PC-3 (cell line): Measurements from ENCODE around the gene TBCC.

ENCODE experiments used
- EZH2 ChIP-seq: fragments of 300-600 bp; sonication (generic); IDR thresholded peaks from one replicate; pipeline ENCODE4 v1.6.1; 2017; ENCODE audit warnings: antibody characterized with exemption, mild to moderate bottlenecking, low read length; ENCODE audit not compliant: unreplicated experiment
- TF ChIP-seq, protein P1 (sequence below): fragments of 300-600 bp; sonication (generic); conservative IDR thresholded peaks from 2 replicates; pipeline ENCODE4 v1.5.1; 2017; ENCODE audit warnings: antibody characterized with exemption, low read depth, mild to moderate bottlenecking, low read length

DNA sequence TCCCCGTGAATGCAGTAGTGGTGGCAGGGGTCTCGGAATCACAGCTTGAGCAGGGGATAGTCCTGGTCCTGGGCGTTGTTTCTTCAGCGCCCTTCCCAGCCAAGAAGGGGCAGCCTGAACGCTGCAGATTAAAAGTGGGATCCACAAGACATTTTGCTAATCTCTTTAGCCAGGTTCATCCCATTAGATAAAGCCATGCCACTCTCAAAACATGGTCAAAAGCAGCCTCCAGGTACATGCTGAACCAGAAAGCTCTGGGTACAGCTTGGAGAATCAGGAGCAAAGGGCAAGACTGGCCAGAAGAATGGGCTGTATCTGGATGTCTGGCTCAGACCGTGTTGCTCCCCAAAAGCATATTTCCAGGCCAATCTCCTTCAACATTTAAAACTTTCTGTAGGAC is 23.4 kb downstream of the TBCC start, which contains the start of gene PRPH2:
- no peak for TF ChIP-seq EZH2
- TF ChIP-seq, protein P1, sequence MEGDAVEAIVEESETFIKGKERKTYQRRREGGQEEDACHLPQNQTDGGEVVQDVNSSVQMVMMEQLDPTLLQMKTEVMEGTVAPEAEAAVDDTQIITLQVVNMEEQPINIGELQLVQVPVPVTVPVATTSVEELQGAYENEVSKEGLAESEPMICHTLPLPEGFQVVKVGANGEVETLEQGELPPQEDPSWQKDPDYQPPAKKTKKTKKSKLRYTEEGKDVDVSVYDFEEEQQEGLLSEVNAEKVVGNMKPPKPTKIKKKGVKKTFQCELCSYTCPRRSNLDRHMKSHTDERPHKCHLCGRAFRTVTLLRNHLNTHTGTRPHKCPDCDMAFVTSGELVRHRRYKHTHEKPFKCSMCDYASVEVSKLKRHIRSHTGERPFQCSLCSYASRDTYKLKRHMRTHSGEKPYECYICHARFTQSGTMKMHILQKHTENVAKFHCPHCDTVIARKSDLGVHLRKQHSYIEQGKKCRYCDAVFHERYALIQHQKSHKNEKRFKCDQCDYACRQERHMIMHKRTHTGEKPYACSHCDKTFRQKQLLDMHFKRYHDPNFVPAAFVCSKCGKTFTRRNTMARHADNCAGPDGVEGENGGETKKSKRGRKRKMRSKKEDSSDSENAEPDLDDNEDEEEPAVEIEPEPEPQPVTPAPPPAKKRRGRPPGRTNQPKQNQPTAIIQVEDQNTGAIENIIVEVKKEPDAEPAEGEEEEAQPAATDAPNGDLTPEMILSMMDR: no peak
